Measurements from ENCODE around the gene CAPN3.
"Not testable (repeated sequence)": the region's sequence is repeated elsewhere in the genome, so short reads cannot be mapped to it uniquely, and the experiment has no call there.

CAPN3 gene

GRCh38 chr15:42329161-42329560 lies 30.1 kb upstream of the CAPN3 start:
- FAIRE-seq, result no peak
- no peak for DNase-seq (ENCODE audit: insufficient read length, low spot score)
- TF ChIP-seq CTCF (IDR thresholded peaks at IDR 0.05; ENCODE audit: insufficient read depth, missing control alignments), result no peak

GRCh38 chr15:42329992-42330391 lies 29.3 kb upstream of the CAPN3 start:
- DNase-seq (ENCODE audit: insufficient read length, low spot score) (no peak), FAIRE-seq (no peak)
- no peak for TF ChIP-seq CTCF (IDR thresholded peaks at IDR 0.05; ENCODE audit: insufficient read depth, missing control alignments)

- DNase-seq (ENCODE audit: insufficient read length, low spot score) (no peak), FAIRE-seq (no peak)
- no peak for TF ChIP-seq CTCF (IDR thresholded peaks at IDR 0.05; ENCODE audit: insufficient read depth, missing control alignments)
Measured at GRCh38 chr15:42331235-42331634, 28.1 kb upstream of the CAPN3 start.

- FAIRE-seq, result no peak
- DNase-seq (ENCODE audit: insufficient read length, low spot score), result no peak
- no peak for TF ChIP-seq CTCF (IDR thresholded peaks at IDR 0.05; ENCODE audit: insufficient read depth, missing control alignments)
Measured at GRCh38 chr15:42332331-42332730, 27.0 kb upstream of the CAPN3 start.

- no peak for TF ChIP-seq CTCF (IDR thresholded peaks at IDR 0.05; ENCODE audit: insufficient read depth, missing control alignments)
- DNase-seq (ENCODE audit: insufficient read length, low spot score) (no peak), FAIRE-seq (no peak)
Measured at GRCh38 chr15:42335074-42335473, 24.2 kb upstream of the CAPN3 start.

- not testable (repeated sequence) for FAIRE-seq
Measured at GRCh38 chr15:42336650-42337049, 22.7 kb upstream of the CAPN3 start.

GRCh38 chr15:42337104-42337503 lies 22.2 kb upstream of the CAPN3 start:
- not testable (repeated sequence) for DNase-seq (ENCODE audit: insufficient read length, low spot score); FAIRE-seq

More at GRCh38 chr15:42336650-42337049, 22.7 kb upstream of the CAPN3 start:
- not testable (repeated sequence) for DNase-seq (ENCODE audit: insufficient read length, low spot score)

- FAIRE-seq, result no peak
- TF ChIP-seq CTCF (IDR thresholded peaks at IDR 0.05; ENCODE audit: insufficient read depth, missing control alignments), result no peak
- DNase-seq (ENCODE audit: insufficient read length, low spot score), result no peak
Measured at GRCh38 chr15:42338500-42338899, 20.8 kb upstream of the CAPN3 start.

Data from D721Med (cell line).